Right lobe of liver (tissue), 6 donors: Measurements from ENCODE around the gene UROC1. TPM values are rescaled to one million over a fixed set of nuclear protein-coding genes. Genes with fewer than 3 reads are reported as not detected.

ENCODE experiments used
- ATAC-seq, 4 donors: fragments of 200-7000 bp; cut with Tn5 transposase; one replicate each; pipeline ENCODE4 v1.9.1; 2020; ENCODE audit warnings: mild to moderate bottlenecking in 4 of 4, moderate library complexity in 4 of 4
- DNase-seq, 3 donors: peaks; one replicate each; pipeline ENCODE4 v3.0.0-alpha.2; 2020
- H3K27ac ChIP-seq, 3 donors: fragments of 200-600 bp; one replicate each; pipeline ENCODE4 v1.8.0; 2022
- H3K27me3 ChIP-seq, 2 donors: fragments of 200-600 bp; one replicate each; pipeline ENCODE4 v1.8.0; 2022
- H3K36me3 ChIP-seq, 4 donors: fragments of 200-600 bp; sonication (generic) in 1 of 4; one replicate each; pipeline versions ENCODE4 v1.5.1 to v1.8.0; 2017 to 2022; ENCODE audit warnings: control low read depth in 1 of 4
- H3K4me1 ChIP-seq, 4 donors: fragments of 200-600 bp; sonication (generic) in 1 of 4; one replicate each; pipeline versions ENCODE4 v1.5.1 to v1.8.0; 2017 to 2022; ENCODE audit warnings: control low read depth in 1 of 4
- H3K4me3 ChIP-seq, 3 donors: fragments of 200-600 bp; one replicate each; pipeline ENCODE4 v1.8.0; 2022
- H3K9me3 ChIP-seq, 4 donors: fragments of 200-600 bp; sonication (generic) in 1 of 4; one replicate each; pipeline versions ENCODE4 v1.5.1 to v1.8.0; 2017 to 2022; ENCODE audit warnings: control low read depth in 1 of 4
- CTCF ChIP-seq, 4 donors: fragments of 200-600 bp in 3 of 4; fragments of 450-650 bp in 1 of 4; IDR thresholded peaks; one replicate each; pipeline versions ENCODE4 v1.5.1 to v1.8.0; 2016 to 2022; ENCODE audit warnings: antibody characterized with exemption in 4 of 4, mild to moderate bottlenecking in 2 of 4
- POLR2A ChIP-seq: fragments of 450-650 bp; IDR thresholded peaks from one replicate; pipeline ENCODE4 v1.6.1; 2017; ENCODE audit warnings: antibody characterized with exemption, mild to moderate bottlenecking
- WGBS: methylation state at CpG from one replicate; pipeline ENCODE4 v1.1.6; 2018; ENCODE audit warnings: low coverage, low lambda C conversion rate; ENCODE audit not compliant: insufficient coverage; ENCODE audit errors: missing lambda C conversion rate; 5-methylcytosine and 5-hydroxymethylcytosine counted together
- intact Hi-C, 2 donors: fragments of 100-400 bp; cut with DNase I; formaldehyde crosslinking; loops; one replicate each; pipeline versions ENCODE4 v1.11.2 to v1.14.1; 2022
- total RNA-seq, 6 experiments: library from RNA; depleted of rRNA in 2 of 6; stranded (reverse); fragments of >200 nt in 2 of 6; fragmentation: NEBNext Ultra II Directional in 3 of 6; extraction: Animal tissue kit (Norgen Biotek cat#: 25700) in 3 of 6; gene quantifications; one replicate each; pipeline versions ENCODE4 v1.1.0 to v1.2.4, GENCODE V29; 2016 to 2023
- donor health status: DM: no; HTN: yes; CAD: no.
- donor health status: DM: no; HTN: no; CAD: no.
- donor health status: DM: no; HTN: no; CAD: no.
- donor health status: DM: no; HTN: yes; CAD: no.
- donor health status: DM: no; HTN: yes; CAD: no.

Gene UROC1
- total RNA-seq, 6 experiments from 2014 or later: 15.1 to 101 (median 55.8) TPM

GRCh38 chr3:126445506-126445905 lies 72.1 kb downstream of the UROC1 start:
- intact Hi-C loops: no loop called here
- no peaks in the 10 kb centered on the region for H3K27me3 ChIP-seq
- WGBS: 38% methylated on average over 4 of the region's 5 CpGs
- no peaks in the 10 kb centered on the region for H3K9me3 ChIP-seq
- H3K4me3 ChIP-seq: no peak overlapping the region
- DNase-seq (peak in 1 of 3 donors; percentile 32), ATAC-seq (no peak)
- H3K36me3 ChIP-seq: peaks cover 0 to 5% (median 2%) of the 10 kb centered on the region in 4 donors
- peaks cover 0 to 46% (median 22%) of the 10 kb centered on the region in 4 donors for H3K4me1 ChIP-seq
- H3K27ac ChIP-seq: peak overlapping the region in 1 of 3 donors; percentile 15
- no peak for TF ChIP-seq POLR2A
- TF ChIP-seq CTCF (IDR thresholded peaks at IDR 0.05): no peak

GRCh38 chr3:126442856-126443242 lies 74.7 kb downstream of the UROC1 start:
- 50% methylated on average over 1 of the region's 3 CpGs for WGBS
- no peak for DNase-seq
- TF ChIP-seq POLR2A (no peak), CTCF (IDR thresholded peaks at IDR 0.05) (no peak)
- H3K27ac ChIP-seq: no peak overlapping the region
- no peaks in the 10 kb centered on the region for H3K9me3 ChIP-seq
- no peak overlapping the region for H3K4me3 ChIP-seq
- intact Hi-C loops: no loop called here
- peaks cover 0 to 27% (median 8%) of the 10 kb centered on the region in 4 donors for H3K4me1 ChIP-seq
- peaks cover 0 to 12% (median 6%) of the 10 kb centered on the region in 4 donors for H3K36me3 ChIP-seq
- ATAC-seq: no peak
- H3K27me3 ChIP-seq: no peaks in the 10 kb centered on the region

- DNase-seq: peak in 1 of 3 donors; percentile 43
- TF ChIP-seq CTCF (IDR thresholded peaks at IDR 0.05) (no peak), POLR2A (no peak)
- H3K36me3 ChIP-seq: peaks cover 0 to 18% (median 7%) of the 10 kb centered on the region in 4 donors
These were observed 75.3 kb downstream of the UROC1 start for GRCh38 chr3:126442094-126442855.

GRCh38 chr3:126441256-126441880 lies 76.2 kb downstream of the UROC1 start:
- 75% methylated on average over 3 of the region's 20 CpGs for WGBS
- Histone ChIP-seq H3K4me1 (peaks cover 0 to 12% (median under 1%) of the 10 kb centered on the region in 4 donors), H3K27ac (no peak overlapping the region), H3K9me3 (no peaks in the 10 kb centered on the region), H3K4me3 (no peak overlapping the region), H3K27me3 (no peaks in the 10 kb centered on the region), H3K36me3 (peaks cover 0 to 25% (median 11%) of the 10 kb centered on the region in 4 donors)
- no peak for TF ChIP-seq CTCF (IDR thresholded peaks at IDR 0.05)
- TF ChIP-seq POLR2A: no peak
- intact Hi-C loops: no loop called here
- ATAC-seq (no peak), DNase-seq (peak in 1 of 3 donors; percentile 37)

More at GRCh38 chr3:126442094-126442855, 75.3 kb downstream of the UROC1 start:
- intact Hi-C loops: no loop called here
- peaks cover 0 to 21% (median 5%) of the 10 kb centered on the region in 4 donors for H3K4me1 ChIP-seq
- H3K27me3 ChIP-seq: no peaks in the 10 kb centered on the region
- no peak for ATAC-seq
- no peaks in the 10 kb centered on the region for H3K9me3 ChIP-seq
- WGBS: 91% methylated on average over 12 of the region's 13 CpGs
- H3K4me3 ChIP-seq: no peak overlapping the region
- H3K27ac ChIP-seq: no peak overlapping the region
